GM12878 (cell line): ENCODE results near the gene PDK1. TPM values are rescaled to one million over a fixed set of nuclear protein-coding genes. Genes with fewer than 3 reads are reported as not detected.

Source experiments
- ATAC-seq: fragments of 200-7000 bp; cut with Tn5 transposase; 3 replicates; pipeline ENCODE4 v1.9.1; 2020; ENCODE audit warnings: mild to moderate bottlenecking, moderate library complexity
- BruUV-seq: library from RNA; stranded (reverse); fragments of 400-500 nt; replicated peaks from 2 replicates; lab custom pipeline; 2021; lab: Mats Ljungman, UMichigan
- CTCF ChIA-PET: fragments of 300-600 bp; sonication (Branson Sonifier 250); formaldehyde crosslinking; extraction: SDS; loops from one replicate; lab custom pipeline; 2021; ENCODE audit warnings: inconsistent platforms; lab: Yijun Ruan, JAX
- POLR2A ChIA-PET: fragments of 350-600 bp; formaldehyde crosslinking; extraction: SDS; loops from one replicate; lab custom pipeline; 2021; ENCODE audit warnings: inconsistent platforms; lab: Charles Lee
- RAD21 ChIA-PET: fragments of 300-600 bp; sonication (Branson Sonifier 250); formaldehyde crosslinking; loops from one replicate; lab custom pipeline; 2023; ENCODE audit warnings: antibody characterized with exemption; ENCODE audit not compliant: unreplicated experiment; lab: Charles Lee
- SMC1A ChIA-PET: fragments of 300-600 bp; sonication (Branson Sonifier 250); formaldehyde crosslinking; loops from one replicate; lab custom pipeline; 2023; ENCODE audit not compliant: unreplicated experiment, uncharacterized antibody; lab: Charles Lee
- DNase-seq: peaks from one replicate; pipeline ENCODE4 v3.0.0-alpha.2; 2011; ENCODE audit warnings: low read depth, low spot score
- FAIRE-seq: peaks from 3 replicates; lab custom pipeline; 2011; peaks lifted over from hg19 to GRCh38; lab: Jason Lieb, UNC
- H2AFZ ChIP-seq: 2 replicates; pipeline ENCODE4 v1.6.0; 2011; ENCODE audit warnings: low read depth, low read length, control low read depth; ENCODE audit not compliant: control insufficient read depth
- H3K27ac ChIP-seq: 2 replicates; pipeline ENCODE4 v1.5.1; 2011; ENCODE audit warnings: control low read depth; ENCODE audit not compliant: control insufficient read depth, insufficient read depth
- H3K27me3 ChIP-seq, 2 experiments: replicated peaks in 1 of 2; 2 replicates each; pipeline versions ENCODE4 v1.6.0 to v1.6.1; 2011; ENCODE audit warnings: low read length in 1 of 2; ENCODE audit not compliant: control insufficient read depth in 2 of 2, insufficient read depth in 2 of 2
- H3K36me3 ChIP-seq, 2 experiments: 2 replicates each; pipeline ENCODE4 v1.5.1; 2011; ENCODE audit warnings: low read length in 1 of 2; ENCODE audit not compliant: control insufficient read depth in 2 of 2, insufficient read depth in 2 of 2
- H3K4me1 ChIP-seq: 2 replicates; pipeline ENCODE4 v1.6.1; 2011; ENCODE audit warnings: mild to moderate bottlenecking, low read length, moderate library complexity, mixed read lengths; ENCODE audit not compliant: control insufficient read depth, insufficient read depth
- H3K4me2 ChIP-seq: 2 replicates; pipeline ENCODE4 v1.6.0; 2011; ENCODE audit warnings: control low read depth; ENCODE audit not compliant: control insufficient read depth, insufficient read depth
- H3K4me3 ChIP-seq: fragments of 200-600 bp; sonication (generic); 2 replicates; pipeline ENCODE4 v1.5.1; 2016
- H3K79me2 ChIP-seq: 2 replicates; pipeline ENCODE4 v1.6.0; 2011; ENCODE audit warnings: low read length; ENCODE audit not compliant: control insufficient read depth, insufficient read depth
- H3K9ac ChIP-seq: 2 replicates; pipeline ENCODE4 v1.8.0; 2011; ENCODE audit warnings: low read length, control low read depth, mixed read lengths; ENCODE audit not compliant: control insufficient read depth, insufficient read depth
- H3K9me3 ChIP-seq: replicated peaks from 3 replicates; pipeline ENCODE4 v1.5.1; 2011; ENCODE audit warnings: mild to moderate bottlenecking, low read length; ENCODE audit not compliant: control insufficient read depth, insufficient read depth
- H4K20me1 ChIP-seq: 2 replicates; pipeline ENCODE4 v1.6.0; 2011; ENCODE audit not compliant: control insufficient read depth, insufficient read depth
- CHD4 ChIP-seq: fragments of 200-600 bp; sonication (generic); IDR thresholded peaks from 2 replicates; pipeline ENCODE4 v1.6.1; 2016; ENCODE audit warnings: mild to moderate bottlenecking
- EED ChIP-seq: sonication (generic); IDR thresholded peaks from 2 replicates; pipeline ENCODE4 v1.6.1; 2016; ENCODE audit warnings: antibody characterized with exemption, low read depth
- ETV6 ChIP-seq, 2 experiments: fragments of 450-650 bp in 1 of 2; IDR thresholded peaks in 1 of 2; conservative IDR thresholded peaks in 1 of 2; 2 replicates each; pipeline ENCODE4 v1.6.1; 2014; ENCODE audit warnings: antibody characterized with exemption in 1 of 2, borderline replicate concordance in 1 of 2, low read depth in 1 of 2, mild to moderate bottlenecking in 1 of 2, moderate library complexity in 1 of 2
- FOXM1 ChIP-seq: IDR thresholded peaks from 2 replicates; pipeline ENCODE4 v1.6.1; 2012; ENCODE audit warnings: low read depth, mild to moderate bottlenecking, inconsistent platforms, low read length, moderate library complexity
- MXI1 ChIP-seq: fragments of 150-350 bp; IDR thresholded peaks from 2 replicates; pipeline ENCODE4 v1.6.1; 2011; ENCODE audit warnings: low read depth, mild to moderate bottlenecking, inconsistent platforms, low read length, improper control_type of control experiment
- NBN ChIP-seq: fragments of 450-650 bp; IDR thresholded peaks from 2 replicates; pipeline ENCODE4 v1.6.1; 2016
- SIN3A ChIP-seq: IDR thresholded peaks from 2 replicates; pipeline ENCODE4 v1.6.1; 2012; ENCODE audit warnings: low read depth, low read length, improper control_type of control experiment
- WGBS: methylation state at CpG from one replicate; pipeline ENCODE4 v1.1.6; 2016; ENCODE audit warnings: low lambda C conversion rate; ENCODE audit not compliant: insufficient replicate concordance, insufficient coverage; ENCODE audit errors: missing lambda C conversion rate; 5-methylcytosine and 5-hydroxymethylcytosine counted together
- in situ Hi-C: fragments of 300-500 bp; cut with MboI; formaldehyde crosslinking; loops from 9 replicates; pipeline ENCODE4 v1.14.3; 2018; ENCODE audit warnings: mixed read lengths
- intact Hi-C: fragments of 100-400 bp; cut with micrococcal nuclease; formaldehyde crosslinking; loops from one replicate; pipeline ENCODE4 v1.14.2; 2022; ENCODE audit not compliant: unreplicated experiment
- polyA plus RNA-seq, 11 experiments: library from polyadenylated mRNA; depleted of rRNA in 4 of 11; unstranded in 6 of 11; stranded (reverse) in 5 of 11; fragments of >200 nt; fragmentation: Nextera tagmentation in 4 of 11; fragmentation: Illumina TruSeq in 1 of 11; extraction: Ambion mirVana in 4 of 11; extraction: Trizol in 1 of 11; gene quantifications; 1 replicate in 1 of 11; 2 replicates in 10 of 11; pipeline versions ENCODE4 v1.2.1 to v1.2.3, GENCODE V29; 2011 to 2016; ENCODE audit warnings: inconsistent platforms in 2 of 11, missing spikeins in 2 of 11, low read depth in 1 of 11
- total RNA-seq, 4 experiments: library from RNA; depleted of rRNA in 3 of 4; stranded (reverse); fragments of >200 nt in 3 of 4; fragmentation: Illumina TruSeq in 1 of 4; extraction: Trizol in 1 of 4; gene quantifications; 2 replicates each; pipeline versions ENCODE4 v1.2.1 to v1.2.3, GENCODE V29; 2013 to 2021
- TF ChIP-seq, protein P1 (sequence below): IDR thresholded peaks from 2 replicates; pipeline ENCODE4 v1.6.1; 2012; ENCODE audit warnings: mild to moderate bottlenecking, low read depth, low read length

Gene PDK1
- total and polyA plus RNA-seq, 10 of the 15 experiments (the other 5 are each of a cell fraction or from before 2014, with no cell fraction given): 5.3 to 128 (median 17.1) TPM

DNA sequence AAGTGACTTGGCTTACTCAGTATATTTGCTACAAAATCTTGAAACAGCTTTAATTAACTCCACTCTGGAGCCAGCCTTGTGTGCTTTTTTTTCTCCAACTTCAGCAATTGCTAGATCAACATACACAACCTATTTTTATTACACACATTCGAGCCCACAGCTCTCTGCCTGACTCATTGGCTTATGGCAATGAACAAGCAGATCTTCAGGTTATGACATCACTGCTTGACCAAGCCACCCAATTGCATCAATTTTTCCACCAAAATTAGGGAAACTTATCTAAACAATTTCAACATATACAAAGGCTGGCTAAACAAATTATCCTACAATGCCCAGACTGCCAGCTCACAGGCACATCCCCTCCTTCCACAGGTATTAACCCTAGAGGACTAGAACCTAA is 39.6 kb upstream of the PDK1 start:
- Histone ChIP-seq H3K36me3 (no peaks in the 10 kb centered on the region), H3K9me3 (peaks cover 25% of the 10 kb centered on the region), H2AFZ (no peak overlapping the region), H3K4me1 (no peaks in the 10 kb centered on the region), H3K79me2 (no peaks in the 10 kb centered on the region), H4K20me1 (no peaks in the 10 kb centered on the region), H3K27me3 (no peaks in the 10 kb centered on the region), H3K27ac (no peak overlapping the region), H3K4me2 (no peak overlapping the region), H3K4me3 (no peak overlapping the region), H3K9ac (no peak overlapping the region)
- DNase-seq (no peak), ATAC-seq (no peak), FAIRE-seq (no peak)
- RAD21 ChIA-PET: no interaction called here
- 0% methylated on average over 1 of the region's 1 CpG for WGBS
- TF ChIP-seq ETV6 (conservative IDR thresholded peaks at IDR 0.05 in 1 of 2, IDR thresholded peaks at IDR 0.05 in 1 of 2; ENCODE audit: borderline replicate concordance in 1 of 2, low read depth in 1 of 2) (no peak), CHD4 (no peak), MXI1 (no peak), EED (no peak), SIN3A (no peak), FOXM1 (no peak), NBN (no peak)
- TF ChIP-seq, protein P1, sequence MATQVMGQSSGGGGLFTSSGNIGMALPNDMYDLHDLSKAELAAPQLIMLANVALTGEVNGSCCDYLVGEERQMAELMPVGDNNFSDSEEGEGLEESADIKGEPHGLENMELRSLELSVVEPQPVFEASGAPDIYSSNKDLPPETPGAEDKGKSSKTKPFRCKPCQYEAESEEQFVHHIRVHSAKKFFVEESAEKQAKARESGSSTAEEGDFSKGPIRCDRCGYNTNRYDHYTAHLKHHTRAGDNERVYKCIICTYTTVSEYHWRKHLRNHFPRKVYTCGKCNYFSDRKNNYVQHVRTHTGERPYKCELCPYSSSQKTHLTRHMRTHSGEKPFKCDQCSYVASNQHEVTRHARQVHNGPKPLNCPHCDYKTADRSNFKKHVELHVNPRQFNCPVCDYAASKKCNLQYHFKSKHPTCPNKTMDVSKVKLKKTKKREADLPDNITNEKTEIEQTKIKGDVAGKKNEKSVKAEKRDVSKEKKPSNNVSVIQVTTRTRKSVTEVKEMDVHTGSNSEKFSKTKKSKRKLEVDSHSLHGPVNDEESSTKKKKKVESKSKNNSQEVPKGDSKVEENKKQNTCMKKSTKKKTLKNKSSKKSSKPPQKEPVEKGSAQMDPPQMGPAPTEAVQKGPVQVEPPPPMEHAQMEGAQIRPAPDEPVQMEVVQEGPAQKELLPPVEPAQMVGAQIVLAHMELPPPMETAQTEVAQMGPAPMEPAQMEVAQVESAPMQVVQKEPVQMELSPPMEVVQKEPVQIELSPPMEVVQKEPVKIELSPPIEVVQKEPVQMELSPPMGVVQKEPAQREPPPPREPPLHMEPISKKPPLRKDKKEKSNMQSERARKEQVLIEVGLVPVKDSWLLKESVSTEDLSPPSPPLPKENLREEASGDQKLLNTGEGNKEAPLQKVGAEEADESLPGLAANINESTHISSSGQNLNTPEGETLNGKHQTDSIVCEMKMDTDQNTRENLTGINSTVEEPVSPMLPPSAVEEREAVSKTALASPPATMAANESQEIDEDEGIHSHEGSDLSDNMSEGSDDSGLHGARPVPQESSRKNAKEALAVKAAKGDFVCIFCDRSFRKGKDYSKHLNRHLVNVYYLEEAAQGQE: no peak
- intact Hi-C loops: no loop called here
- SMC1A ChIA-PET: no interaction called here
- BruUV-seq: no TSS peak
- in situ Hi-C loops: no loop called here
- POLR2A ChIA-PET: no interaction called here
- CTCF ChIA-PET: no interaction called here
